ENCODE results near the gene EFHC1.
A peak's percentile ranks its signal among the peaks of the same experiment; 100 is the strongest.

Gene EFHC1

GRCh38 chr6:52502306-52503029, 82.3 kb downstream of the EFHC1 start:
- no peak for DNase-seq (ENCODE audit: low spot score)
- no peak for FAIRE-seq

GRCh38 chr6:52503323-52503747, 83.2 kb downstream of the EFHC1 start:
- DNase-seq (ENCODE audit: low spot score) (peak; percentile 67), FAIRE-seq (no peak)

DNA sequence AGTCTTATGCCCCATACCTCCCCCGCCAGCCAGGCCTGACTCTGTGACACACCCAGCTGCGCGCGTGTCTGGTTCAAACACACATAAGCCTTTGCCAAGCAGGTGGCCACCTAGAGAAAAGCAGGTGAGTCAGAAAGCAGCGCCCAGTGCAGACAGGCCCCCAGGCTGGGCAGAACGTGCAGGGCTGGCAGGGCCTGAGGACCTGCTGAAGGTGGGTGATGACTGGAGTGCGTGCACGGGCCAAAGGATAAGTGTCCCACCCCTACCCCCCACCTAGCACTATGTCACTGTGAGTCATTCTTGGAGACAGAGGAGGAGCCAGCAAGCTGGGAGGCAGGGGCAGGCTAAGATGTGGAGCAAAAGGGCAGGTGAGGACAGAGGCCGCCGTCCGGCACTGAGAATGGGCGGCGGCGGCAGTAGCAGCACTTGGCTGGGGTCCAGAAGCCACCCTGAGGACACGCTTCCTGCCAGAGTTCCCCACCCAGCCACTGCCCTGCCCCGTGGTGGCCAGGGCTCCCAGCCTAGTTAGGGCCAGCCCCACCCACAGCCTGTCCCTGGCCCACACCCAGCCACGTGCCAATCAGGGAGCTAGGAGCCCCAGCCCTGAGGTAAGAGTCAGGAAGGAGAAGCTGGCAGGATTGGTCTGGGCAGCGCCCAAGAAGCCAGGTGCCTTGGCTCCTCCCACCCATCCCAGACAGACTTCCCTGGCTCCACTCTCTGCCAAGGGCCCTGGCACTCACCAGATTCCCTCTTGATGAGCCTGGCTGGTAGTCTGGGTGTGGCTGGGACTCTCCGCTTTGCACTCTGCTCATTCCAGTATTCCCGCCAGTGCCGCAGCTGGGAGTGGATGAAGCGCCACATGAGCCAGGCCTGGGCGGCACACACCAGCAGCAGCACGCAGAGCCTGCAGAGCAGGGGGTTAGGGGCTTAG, 84.0 kb downstream of the EFHC1 start:
- FAIRE-seq (peak; percentile 89), DNase-seq (ENCODE audit: low spot score) (peak; percentile 99)

GRCh38 chr6:52504782-52505136, 84.6 kb downstream of the EFHC1 start:
- FAIRE-seq, result no peak
- DNase-seq (ENCODE audit: low spot score), result no peak

- DNase-seq (ENCODE audit: low spot score) (no peak), FAIRE-seq (no peak)
Measured at GRCh38 chr6:52505726-52506409, 85.7 kb downstream of the EFHC1 start.

DNA sequence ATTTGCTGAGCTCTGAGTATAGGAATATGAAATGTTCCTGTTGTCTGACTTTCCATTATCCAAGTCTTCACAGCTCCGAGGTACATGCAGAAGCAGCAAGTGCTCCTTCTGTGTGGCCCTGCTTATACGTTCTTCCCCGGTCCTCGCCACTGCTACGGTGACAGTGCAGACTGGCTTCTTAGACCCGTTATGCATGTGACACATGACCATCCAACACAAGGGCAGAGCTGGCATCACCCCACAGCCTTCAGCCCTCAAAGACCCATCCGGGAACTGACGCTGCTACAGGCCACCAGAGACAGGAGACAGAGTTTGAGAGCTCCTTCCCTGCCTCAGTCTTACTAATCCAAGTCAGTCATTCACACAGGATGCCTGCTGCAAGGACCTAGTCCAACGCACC, 86.3 kb downstream of the EFHC1 start:
- DNase-seq (ENCODE audit: low spot score), result no peak
- no peak for FAIRE-seq

DNA sequence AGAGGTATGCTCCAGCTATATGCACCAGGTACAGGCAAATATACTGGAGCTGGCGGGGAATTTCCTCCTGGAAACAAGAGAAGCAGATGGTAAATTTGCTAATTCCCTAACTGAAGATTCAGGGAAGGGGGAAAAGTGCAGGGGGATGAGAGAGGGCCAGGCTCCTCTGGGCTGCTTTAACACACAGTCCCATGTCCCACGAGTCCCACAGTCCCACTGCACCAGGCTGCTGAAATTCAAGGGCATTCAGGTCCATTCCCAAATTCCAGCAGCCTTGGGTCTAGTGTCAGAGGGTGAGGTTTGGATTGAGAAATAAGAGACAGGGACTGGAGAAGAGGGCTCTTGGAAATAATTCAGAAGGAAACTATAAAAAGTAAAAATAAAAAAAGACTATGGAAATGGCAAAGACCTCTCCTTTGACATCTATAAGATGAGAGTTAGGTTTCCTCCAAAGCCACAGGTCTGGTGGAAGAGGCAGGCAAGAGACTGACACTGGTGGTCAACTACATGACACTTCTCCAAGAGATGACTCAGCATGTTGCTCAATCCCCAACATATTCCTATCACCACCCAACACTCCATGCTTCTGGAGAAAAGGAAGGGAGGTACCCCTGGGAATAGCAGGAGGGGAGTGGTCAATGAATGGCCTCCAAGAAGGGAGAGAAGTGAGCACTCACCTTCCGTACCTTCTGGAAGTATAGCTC, 87.6 kb downstream of the EFHC1 start:
- FAIRE-seq (no peak), DNase-seq (ENCODE audit: low spot score) (peak; percentile 37)

DNA sequence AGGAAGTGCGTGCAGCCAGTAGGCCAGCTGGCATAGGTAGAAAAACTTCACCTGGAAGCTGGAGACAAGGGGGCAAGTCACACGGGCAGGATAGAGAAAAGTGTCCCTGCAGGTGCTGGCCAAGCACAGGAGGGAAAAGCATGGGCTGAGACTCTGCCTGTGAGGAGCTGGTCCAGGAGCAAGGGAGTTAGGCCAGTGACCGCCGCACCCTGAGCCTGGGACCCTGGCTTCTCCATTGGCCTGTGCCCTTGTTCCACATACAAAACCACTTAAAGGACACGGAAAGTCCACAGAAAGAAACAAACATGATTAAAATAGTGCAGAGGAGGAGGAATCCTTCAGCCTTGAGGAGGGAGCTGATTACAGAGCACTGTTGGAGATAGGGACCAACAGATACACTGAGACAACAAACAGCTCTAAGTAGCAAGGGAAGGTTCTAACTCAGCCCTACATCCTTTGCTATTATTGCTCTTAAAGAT, 88.2 kb downstream of the EFHC1 start:
- no peak for DNase-seq (ENCODE audit: low spot score)
- FAIRE-seq, result no peak

DNA sequence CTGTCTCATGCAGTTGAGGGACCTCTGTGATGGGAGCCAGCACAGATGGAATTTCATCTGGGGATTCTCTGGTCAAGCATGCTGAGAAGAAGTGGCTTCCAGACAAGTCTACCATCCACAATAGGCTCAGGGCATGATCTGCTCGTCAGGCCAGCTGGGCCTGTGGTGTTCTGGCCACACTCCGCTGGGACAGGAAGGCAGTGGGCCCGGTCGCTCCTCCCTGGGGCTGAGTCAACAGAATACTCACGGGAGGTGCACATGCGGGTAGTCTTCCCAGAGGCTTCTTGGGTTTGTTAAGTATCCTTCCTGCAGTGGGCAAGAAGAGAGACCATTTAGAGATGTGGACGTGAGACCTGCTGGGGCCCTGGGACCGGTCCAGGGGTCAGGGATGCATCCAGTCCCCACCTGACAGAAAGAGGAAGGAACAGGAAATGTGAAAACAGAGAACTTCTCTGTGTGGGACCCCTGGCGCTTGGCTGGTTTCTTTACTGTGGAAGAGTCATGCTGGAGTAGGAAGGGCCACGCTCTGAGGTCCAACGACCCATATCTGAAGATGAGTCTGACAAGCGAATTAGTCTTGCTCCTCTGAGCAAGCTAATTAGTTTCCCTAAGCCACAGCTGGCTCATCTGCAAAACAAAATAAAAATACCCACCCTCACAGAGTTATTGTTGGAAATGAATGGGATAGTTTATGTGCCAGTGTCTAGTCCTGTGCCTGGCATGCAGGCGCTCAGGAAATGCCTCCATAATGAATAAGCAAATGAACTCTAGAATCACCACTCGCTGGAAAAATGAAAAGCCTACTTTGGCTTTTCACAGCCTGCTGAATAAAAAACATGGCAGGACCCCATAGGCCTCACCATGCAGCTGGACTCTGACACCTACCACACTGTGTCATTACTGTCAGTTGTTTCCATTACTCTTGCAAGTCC, 89.4 kb downstream of the EFHC1 start:
- FAIRE-seq, result no peak
- DNase-seq (ENCODE audit: low spot score), result no peak

- FAIRE-seq, result no peak
- no peak for DNase-seq (ENCODE audit: low spot score)
Measured at GRCh38 chr6:52510213-52510562, 90.0 kb downstream of the EFHC1 start.

- FAIRE-seq (no peak), DNase-seq (ENCODE audit: low spot score) (no peak)
Measured at GRCh38 chr6:52511163-52511562, 91.0 kb downstream of the EFHC1 start.

DNA sequence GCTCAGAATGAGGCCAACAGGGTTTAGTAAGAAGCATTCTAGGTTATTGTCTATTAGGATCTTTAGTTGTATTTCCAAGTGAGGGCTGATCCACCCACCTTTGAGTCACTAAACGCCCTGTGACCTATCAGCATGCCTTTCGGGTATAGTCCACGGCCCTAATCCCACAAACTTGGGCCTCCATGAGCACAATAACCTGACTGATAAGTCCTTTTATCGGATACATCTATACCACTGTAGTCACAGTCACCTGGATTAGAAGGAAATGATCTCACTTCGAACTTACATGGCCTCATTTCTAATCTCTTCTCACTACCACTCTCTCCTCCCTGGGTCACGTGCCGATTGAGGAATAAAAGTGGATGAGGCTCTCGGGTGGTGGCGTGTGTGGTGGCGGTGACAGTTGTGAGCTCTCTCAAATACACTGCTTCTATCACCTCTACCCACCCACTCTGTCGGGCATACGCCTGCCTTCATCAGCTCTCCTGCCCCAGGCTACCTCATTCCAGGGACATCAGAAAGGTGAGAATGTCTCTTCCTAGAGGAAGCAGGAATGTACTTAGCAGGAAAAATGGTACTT, 91.5 kb downstream of the EFHC1 start:
- no peak for FAIRE-seq

DNA sequence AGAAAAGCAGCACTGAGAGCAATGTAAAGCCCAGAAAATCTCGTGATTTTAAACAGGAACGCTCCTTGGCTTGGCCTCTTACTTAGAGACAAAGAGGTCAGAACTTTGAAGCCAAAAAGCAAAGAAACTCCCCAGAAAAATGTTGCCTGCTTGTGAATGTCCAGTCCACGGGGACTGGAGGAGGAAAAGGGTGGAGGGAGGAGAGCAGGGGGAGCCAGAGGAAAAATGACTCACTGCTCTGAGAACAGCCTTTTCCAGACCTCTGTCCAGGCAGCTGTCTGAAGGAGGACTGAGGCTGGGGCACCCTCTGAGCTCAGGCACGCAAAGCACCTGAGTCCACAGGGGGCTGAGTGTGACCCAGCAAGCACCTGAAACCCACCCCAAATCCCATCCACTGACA, 92.1 kb downstream of the EFHC1 start:
- DNase-seq (ENCODE audit: low spot score) (peak; percentile 39), FAIRE-seq (no peak)

More for the DNA sequence above, 91.5 kb downstream of the EFHC1 start:
- peak; percentile 10 for DNase-seq (ENCODE audit: low spot score)

DNA sequence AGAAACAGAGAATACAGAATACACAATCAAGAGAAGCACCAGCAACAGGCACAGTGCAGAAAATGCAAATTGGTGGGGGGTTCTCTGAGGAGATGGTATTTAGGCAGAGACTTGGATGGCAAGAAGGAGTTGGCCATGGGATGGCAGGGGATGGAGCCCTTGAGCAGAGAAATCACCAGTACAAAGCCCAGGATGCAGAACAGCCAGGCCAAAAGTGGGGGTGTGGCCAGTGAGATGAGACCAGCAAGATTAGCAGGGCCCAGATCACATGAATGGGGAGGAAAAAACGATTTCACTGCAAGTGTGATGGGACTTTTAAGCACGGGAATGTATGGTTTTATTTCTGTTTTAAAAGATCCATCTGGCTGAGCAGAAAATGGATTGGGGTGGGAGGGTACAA, 93.3 kb downstream of the EFHC1 start:
- DNase-seq (ENCODE audit: low spot score), result no peak

GRCh38 chr6:52513896-52514295, 93.8 kb downstream of the EFHC1 start:
- no peak for DNase-seq (ENCODE audit: low spot score)
- FAIRE-seq, result no peak

More for the DNA sequence above, 93.3 kb downstream of the EFHC1 start:
- no peak for FAIRE-seq

GRCh38 chr6:52514514-52514913, 94.4 kb downstream of the EFHC1 start:
- FAIRE-seq, result no peak
- DNase-seq (ENCODE audit: low spot score), result peak; percentile 58

DNA sequence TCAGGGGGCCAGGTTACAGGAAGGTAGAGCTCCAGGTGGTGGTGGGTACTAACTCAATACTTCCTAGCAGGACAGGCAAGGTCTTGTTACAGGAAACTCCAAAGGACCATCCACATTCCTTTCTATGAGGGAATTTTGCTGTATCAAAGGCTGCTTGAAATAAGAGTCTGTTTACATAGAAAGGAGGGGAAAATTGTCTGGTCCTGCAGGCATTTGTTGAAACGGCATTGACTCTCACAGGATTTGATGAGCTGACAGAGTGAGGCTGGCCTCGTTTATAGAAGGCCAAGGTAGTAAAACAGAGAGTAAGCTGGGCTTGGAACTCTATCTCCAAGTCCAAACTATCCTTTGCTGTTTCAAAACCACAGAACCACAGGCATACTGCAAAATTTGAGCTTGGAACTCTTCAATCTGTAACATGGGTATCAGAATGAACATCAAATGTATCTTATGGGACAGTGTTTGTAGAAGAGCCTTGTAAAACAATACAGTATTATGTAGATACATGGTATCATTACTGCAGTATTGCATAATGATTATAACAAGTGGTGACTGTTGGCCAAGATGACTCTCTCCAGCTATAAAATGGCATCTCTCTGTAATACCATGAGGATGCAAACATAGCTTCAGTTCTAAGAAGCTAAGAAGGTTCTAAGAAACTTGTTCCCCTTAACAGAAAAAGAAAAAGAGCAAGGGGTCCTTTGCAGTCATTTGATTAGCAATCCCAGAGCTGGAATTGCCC, 95.2 kb downstream of the EFHC1 start:
- no peak for DNase-seq (ENCODE audit: low spot score)
- no peak for FAIRE-seq

GRCh38 chr6:52516269-52516668, 96.1 kb downstream of the EFHC1 start:
- FAIRE-seq (no peak), DNase-seq (ENCODE audit: low spot score) (no peak)

DNA sequence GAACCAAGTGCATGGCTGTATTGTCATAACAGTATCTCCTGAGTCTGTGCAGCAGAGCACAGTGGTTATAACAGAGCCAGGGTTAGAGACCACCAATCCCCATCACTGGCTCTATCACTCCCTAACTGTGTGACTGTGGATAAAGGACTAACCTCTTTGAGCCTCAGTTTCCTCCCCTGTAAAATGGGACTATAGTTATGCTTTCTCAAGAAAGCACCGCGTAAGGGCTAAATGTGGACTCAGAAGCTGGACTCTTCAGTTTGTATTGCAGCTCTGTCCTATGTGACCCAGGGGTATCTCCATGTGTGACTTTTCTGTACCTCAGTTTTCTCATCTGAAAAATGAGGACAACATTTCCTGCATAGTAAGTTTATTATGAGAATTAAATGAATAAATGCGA, 96.8 kb downstream of the EFHC1 start:
- no peak for FAIRE-seq
- no peak for DNase-seq (ENCODE audit: low spot score)

All from RCC 7860 (cell line).